HG02938 (cell line): ENCODE measurements around the gene RAPGEF4.

Experiments used
- ATAC-seq: cut with Tn5 transposase; IDR thresholded peaks from one replicate; pipeline ENCODE4 v1.9.1; 2021; ENCODE audit warnings: mild to moderate bottlenecking, moderate library complexity; ENCODE audit not compliant: unreplicated experiment

The RAPGEF4 gene

DNA sequence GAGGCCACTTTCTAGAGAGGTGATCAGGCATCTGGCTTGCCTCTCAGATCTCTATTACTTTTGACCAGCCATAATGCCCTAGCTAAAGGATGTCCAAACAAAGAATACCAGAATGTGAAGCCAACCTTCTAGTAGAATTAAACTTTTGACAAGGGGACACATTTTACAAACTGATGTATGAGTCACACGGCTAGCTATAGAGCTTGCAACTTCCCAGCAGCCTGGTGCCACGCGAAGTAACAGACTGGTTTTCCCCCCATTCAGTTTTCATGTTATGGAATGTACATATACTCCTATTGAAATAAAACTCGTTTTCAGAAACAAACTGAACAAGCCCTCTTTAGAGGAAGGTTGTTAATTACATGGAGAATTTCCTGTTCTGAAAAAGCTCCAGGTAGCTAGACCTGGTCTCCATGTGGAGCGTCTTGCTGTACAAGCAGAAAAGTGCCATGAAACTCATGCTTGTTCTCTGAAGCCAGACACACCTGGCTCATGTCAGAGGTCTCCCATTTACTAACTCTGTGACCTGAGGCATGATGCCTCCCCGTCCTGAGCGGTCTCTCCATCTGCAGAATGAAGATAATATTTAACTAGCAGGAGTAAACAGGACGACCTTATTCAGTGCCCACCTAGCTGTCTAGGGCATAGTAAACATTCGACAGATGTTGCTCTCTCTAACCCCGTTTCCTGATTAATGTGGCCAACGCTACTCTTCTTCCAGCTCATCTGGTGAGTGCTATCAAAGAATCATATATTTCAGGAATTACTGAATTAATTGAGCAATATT lies 258.5 kb downstream of the RAPGEF4 start:
- no peak for ATAC-seq

DNA sequence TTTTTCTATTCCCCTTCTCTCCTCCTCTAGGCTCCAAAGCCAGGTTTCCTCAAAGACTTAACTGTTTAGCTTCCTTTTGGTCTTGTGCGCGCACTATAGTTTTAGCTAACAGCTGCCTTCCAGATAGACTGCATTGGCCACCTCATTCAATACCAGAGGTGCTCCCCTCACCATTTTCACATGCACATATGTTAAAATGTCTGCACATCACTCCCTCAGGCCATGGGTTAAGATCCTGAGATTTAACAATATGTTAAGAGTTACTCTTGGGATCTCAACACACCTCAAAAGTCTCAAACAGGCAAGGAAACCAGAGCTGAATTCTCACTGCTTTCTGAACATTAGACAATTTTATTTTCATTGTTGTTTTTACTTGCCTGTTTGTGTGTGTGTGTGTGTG lies 259.2 kb downstream of the RAPGEF4 start:
- ATAC-seq = no peak

DNA sequence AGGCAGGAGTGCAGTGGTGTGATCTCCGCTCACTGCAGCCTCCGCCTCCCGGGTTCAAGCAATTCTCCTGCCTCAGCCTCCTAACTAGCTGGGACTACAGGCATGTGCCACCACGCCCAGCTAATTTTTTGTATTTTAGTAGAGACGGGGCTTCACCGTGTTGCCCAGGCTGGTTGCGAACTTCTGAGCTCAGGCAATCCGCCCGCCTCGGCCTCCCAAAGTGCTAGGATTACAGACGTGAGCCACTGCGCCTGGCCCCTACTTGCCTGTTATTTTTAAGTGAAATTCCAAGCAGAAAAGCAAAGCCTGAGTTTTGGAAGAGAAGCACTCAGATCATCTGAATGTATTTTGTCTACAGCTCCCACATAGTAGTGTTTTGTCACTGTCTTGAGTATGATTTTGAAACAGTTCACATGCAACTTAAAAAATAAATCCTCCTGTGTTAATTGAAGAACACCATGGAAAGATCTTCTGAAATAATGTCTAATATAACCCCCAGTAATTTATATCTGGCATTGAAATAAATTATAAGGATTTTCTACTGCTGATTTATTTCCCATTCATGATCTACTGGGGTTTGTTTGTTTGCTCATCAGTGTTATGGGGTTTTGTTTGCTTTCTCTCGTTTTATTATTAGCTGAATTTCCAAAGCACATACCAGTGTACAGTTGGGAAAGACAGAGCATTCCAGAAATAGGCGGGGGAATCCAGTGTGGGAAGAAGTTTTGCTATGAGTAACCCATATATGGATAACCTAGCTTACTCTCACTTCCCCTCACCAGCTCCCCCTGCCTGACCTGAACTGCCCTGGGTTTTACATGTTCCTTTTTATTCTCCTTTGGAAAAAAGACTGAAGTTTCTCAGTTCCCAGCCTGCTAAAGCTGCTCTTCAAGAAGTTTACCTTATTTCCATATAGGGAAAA lies 259.9 kb downstream of the RAPGEF4 start:
- ATAC-seq = no peak

DNA sequence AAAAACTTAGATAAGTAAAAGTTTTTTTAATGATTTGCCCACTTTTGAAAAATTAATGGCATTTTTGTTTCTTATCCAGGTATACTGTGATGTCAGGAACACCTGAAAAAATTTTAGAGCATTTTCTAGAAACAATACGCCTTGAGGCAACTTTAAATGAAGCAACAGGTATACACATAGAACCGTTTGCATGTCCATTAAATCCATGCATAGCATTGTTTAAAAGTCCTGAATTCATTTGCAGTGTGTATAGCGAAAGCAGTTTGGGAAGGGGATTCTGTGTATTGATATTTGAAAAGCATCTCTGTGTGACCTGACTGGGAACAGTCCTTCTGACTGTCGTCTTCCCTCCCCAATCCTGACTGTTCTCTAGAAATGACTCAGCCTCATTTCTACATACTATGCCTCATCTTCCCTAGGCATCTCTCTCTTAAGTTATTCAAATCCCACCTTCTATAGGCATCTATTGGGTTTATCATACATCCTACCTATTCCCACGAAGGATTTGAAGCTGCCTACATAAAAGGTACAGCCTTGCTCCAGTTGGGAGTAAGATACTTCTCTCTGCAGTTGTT lies 260.8 kb downstream of the RAPGEF4 start:
- no peak for ATAC-seq

DNA sequence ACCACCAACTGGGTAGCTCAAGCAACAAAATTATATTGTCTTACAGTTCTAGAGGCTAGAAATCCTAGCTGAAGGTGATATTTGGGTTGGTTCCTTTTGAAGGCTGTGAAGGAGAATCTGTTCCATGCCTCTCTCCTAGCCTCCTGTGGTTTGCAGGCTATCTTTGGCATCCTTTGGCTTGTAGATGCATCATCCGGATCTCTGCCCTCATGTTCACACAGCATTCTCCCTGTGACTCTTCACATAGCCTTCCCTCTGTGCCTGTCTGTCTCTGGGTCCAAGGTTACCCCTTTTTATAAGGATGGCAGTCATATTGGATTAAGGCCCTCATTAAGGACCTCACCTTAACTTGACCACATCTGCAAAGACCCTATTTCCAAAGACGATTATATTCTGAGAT lies 261.4 kb downstream of the RAPGEF4 start:
- ATAC-seq = no peak

DNA sequence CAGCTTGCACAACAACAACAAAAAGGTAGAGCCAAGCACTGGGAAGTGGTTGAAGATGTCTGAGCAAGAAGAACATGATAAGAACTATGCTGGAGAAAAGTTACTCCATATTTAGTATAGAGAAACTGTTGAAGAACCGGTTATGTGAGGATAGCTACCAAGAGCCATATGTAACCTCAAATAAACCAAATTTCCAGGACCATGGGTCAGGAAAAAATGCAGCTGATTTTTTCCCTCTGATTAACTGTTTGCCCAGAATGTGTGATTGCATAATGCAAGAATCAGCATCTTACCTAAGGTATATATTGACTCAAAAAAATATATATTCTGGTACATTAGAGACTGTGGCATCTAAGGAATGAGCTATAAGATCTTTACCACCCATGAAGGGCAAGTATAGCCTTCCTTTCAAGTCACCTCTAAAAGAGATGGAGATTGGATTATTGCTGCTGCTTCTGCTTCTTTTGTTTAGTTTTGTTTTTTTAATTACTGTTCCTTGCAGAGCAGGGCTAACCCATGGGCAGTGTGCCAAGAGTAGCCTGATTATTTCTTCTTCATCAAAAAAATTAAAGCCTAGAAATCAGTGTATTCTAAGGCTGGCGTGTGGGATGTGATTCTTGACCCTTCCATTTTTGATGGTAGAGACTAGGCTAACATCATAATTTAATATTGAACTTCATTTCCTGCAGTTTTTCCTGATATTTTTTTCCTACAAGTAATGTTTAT lies 263.1 kb downstream of the RAPGEF4 start:
- ATAC-seq = no peak

DNA sequence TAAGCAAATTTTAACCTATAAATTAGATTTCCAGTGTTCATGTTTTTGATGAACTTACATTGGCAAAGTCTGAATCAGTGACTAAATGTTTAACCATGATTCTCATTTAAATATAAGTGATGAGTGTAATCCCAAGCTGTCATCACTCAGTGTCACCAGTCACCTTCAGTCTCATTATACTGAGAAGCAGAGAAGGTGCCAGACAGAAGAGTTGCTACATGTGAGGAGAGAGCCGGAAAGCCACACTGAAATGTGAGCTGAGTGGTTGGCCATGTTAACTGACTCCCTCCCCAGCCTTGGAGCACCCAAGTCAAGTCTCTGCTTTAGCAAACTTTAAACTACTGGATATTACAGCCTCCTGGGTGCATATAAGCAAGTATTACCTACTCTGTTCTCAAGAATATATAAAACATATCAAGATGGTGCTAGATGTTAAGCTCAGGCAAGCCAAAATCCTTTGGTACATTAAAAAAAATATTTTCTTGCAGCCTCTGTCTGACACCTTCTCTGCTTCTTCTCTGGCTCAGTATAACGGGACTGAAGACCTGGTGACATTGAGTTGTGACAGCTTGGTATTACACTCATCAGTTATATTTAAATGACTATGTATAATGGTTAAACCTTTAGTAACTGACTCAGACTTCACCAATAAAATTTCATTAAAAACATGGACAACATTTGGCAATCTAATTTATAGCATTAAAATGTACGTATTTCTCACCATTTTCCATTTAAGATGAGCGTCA lies 264.2 kb downstream of the RAPGEF4 start:
- ATAC-seq = no peak

DNA sequence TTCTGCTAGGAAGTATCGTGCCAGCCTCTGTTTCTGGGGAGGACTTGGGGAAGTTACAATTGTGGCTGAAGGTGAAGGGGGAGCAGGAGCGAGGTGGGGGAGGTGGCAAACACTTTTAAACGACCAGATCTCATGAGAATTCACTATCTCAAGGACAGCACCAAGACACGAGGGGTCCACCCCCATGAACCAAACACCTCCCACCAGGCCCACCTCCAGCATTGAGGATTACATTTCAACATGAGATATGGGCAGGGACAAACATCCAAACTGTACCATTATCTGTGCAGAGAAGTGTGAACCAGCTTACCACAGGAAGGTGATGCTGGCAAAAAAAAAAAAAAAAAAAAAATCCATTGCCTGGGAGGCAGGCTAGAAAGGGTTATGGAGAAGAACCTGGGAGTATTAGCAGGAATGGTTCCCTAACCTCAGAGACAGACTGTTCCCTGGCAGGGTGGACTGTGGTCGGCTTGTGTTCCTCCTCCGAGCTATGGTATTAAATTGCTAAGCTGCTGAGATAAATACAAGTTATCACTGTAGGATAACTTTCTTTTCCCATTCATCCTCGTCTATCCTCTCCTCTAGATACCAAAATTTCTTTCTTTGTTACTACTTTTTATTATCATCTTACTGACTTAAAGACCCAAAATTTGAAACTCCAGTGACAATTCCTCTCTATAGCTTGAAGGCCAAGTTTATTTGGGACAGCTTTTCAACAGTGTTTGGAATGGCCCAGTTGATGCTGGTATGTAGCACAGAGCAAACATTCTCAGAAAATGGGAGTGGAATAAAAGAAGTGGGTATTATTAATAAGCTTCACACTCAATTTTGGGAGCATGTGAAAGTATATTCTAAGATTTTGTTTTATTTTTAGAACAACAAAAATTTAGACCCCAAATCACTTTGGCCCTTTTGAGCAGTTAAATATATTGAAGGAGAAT lies 266.3 kb downstream of the RAPGEF4 start:
- no peak for ATAC-seq

DNA sequence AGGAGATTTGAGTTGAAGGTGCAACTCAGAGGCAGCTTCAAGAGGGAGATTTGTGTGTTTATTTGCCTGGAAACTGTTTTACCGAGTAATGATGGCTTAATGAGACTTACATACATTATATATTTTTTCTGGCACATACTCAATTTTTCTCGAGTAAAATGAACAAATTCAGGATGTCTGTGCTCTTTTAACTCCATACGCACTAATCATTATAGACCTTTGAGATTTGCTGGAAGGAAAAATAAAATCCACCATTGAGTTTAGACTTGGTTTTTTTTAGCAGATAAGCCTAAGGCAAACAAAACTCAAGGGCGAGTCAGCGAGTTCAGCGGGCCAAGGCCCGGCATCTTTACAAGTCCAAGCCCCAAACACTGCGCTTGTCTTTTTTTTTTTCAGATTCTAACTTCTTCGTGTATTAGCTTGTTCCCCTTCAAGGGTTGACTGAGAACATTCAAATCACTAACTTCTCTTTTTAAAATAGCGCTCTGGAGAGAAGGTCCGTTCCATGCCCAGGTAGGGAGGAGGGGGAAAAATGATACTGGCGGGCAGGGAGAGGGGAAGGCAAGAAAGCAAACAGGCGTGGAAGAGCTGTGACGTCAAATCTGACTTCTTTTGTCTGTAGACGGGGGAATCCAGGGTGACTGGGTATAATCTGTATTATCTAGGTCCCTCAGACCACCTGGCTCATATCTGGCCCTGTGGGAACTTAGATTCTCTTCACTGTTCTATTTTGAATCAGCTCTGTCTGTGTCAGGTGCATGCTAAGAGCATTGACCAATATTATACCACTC lies 267.3 kb downstream of the RAPGEF4 start:
- ATAC-seq = no peak

DNA sequence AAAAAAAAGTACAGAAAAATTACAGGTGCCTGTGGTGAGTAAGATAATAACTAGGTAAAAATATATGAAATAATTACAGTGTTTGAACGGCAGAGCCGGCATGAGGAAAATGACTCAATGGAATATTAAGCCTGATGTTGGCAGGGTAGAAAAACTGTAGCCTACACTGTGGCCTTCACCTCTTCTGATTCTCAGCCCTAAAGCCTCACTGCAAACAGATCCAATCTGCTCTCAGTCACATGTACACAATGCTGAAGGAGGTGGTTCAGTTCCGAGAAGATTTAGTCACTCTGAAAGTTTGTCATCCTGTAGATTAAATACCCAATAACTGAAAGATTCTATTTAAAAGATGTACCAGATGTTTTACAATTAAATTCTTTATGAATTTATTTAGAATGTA lies 273.1 kb downstream of the RAPGEF4 start:
- ATAC-seq = no peak

DNA sequence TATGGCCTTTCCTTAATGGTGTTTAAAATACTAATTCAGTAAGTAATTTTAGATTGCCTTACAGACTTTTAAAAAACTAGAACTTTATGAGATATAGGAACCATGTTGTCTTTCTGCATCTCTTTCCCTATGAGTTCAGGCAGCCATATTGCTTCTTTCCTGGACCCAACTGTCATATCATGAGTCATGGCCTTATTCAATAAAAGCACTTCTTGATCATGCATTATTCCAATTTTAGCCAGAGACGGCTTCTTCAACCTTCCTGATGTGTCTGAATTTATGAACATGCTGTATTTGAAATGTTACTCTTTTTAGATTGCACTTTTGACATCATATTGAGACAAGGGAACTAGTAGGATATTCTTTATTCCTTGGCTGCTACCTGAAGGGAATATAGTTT lies 274.6 kb downstream of the RAPGEF4 start:
- ATAC-seq = no peak

DNA sequence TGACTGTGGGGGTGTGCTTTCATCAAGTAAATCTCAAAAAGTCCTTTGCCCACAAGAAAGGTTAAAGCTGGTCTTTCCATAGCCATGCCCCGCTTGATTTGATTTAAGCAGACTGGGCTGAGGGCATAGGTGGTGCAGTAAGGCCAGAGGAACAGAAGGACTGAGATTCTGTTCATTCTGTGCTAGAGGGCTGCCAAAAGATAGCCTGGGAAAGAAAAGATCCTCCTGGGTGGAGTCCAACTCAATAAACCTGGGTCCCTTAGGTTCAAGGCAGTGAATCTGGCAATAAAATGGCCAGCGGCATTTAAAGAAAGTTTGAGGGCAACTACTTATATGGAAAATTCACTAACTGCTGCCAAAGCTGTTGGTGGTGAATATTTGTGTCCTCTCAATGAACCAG lies 280.8 kb downstream of the RAPGEF4 start:
- ATAC-seq = no peak

DNA sequence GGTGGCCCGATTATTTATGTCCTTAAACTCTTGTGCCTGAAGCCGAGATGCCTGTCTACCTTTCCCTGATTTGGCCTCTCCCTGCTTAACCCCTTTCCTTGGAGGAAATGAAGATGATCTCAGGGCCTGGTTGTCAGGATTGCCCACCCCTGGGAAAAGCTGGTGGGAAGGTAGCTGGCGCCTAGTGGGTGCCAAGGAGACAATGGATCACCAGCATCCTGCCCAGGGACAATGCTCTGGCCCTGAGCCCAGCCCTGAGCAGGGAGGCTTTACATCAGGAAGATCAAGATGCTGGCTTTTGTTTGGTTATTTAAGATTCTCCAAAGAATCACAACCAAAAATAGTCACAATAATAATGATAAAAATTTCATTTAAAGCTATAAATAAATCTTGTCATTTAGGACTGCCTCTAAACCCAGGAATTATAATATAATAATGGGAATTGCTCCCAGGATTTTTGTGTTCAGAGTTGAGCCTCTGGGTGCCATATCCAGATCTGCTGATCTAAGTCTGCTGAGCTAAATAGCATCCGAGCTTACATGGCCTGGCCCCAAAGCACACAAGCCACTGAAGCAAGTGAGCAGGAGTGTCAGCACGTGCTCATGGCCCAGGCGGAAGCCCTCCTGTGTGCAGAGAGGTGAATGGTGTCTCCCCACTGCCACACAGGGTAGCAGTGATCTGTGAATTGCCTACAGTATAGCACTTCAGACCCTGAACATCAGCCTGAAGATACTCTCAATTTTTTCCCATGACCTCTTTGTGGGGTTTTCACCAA lies 282.2 kb downstream of the RAPGEF4 start:
- ATAC-seq = no peak

DNA sequence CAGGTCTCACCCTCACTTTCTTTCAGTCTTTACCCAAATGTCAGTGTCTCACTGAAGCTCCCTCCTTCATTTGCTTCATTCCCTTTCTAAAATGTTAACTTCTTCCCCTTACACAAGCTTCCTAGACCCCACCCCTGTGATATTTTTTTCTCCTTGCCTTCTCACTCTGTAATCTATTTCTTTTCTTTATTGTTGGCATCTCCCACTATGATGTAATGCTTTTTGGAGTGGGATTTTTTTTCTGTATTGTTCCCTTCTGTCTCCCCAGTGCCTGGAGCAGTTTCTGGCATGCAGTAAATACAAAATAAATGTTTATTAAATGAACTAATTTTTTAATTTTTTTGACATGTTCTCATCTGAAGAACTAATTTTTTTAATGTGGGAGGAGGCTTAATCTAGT lies 284.1 kb downstream of the RAPGEF4 start:
- ATAC-seq = no peak

DNA sequence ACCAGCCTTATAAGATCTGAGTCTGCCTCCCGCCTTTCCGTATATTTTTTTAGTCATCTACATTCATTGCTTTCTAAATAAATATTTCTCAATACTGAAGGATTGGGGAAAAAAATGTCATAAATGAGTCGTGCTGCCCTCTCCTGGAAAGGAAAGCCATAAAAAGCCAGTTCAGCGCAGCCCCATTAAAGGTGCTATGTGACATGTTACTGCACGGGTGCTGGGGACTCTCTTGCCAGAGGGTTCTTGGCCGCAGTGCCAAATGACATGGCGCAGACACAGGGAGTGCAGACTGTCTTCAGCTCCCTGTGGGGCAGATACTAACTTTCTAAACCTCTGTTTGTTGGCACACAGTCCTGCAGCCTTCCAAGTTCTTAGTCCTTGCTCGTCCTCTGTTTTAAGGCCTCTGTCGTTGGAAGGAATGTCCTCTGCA lies 286.3 kb downstream of the RAPGEF4 start:
- ATAC-seq = no peak

DNA sequence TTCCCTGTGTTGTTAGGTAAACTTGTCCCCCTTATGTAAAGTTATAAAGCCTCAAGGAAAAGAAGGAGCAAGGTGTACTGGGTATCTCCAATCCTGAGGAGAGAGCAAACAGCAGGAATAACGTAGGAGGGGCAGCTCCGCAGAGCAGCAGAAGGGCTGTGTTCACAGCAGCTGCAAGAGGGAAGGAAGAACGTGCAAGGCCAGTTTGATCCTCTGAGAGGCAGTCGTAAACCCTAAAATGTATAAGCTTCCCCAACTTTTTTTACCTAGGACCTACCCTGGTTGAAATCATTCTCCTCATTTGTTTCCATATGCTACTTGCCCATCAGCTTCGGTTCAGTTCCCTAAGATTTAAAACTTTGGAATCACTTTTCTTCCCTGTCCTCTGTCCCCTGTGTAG lies 288.1 kb downstream of the RAPGEF4 start:
- no peak for ATAC-seq

DNA sequence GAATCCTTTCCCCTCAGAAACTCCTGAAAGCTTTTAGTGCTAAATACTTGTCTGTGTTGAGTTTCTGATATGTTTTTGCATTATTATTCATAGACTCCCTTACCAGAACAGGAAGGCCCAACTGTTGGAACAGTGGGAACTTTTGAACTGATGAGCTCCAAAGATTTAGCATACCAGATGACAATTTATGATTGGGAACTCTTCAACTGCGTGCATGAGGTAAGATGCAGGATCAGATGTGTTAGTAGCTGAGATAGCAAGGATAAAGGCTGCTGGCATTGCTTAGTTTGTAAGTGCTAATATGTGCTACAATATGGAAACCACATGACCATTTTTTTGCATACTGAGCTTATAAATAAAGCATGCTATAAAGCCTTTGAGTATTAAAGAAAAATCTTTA lies 290.8 kb downstream of the RAPGEF4 start:
- ATAC-seq = no peak
